ENCODE results near the gene NBDY.

DNA sequence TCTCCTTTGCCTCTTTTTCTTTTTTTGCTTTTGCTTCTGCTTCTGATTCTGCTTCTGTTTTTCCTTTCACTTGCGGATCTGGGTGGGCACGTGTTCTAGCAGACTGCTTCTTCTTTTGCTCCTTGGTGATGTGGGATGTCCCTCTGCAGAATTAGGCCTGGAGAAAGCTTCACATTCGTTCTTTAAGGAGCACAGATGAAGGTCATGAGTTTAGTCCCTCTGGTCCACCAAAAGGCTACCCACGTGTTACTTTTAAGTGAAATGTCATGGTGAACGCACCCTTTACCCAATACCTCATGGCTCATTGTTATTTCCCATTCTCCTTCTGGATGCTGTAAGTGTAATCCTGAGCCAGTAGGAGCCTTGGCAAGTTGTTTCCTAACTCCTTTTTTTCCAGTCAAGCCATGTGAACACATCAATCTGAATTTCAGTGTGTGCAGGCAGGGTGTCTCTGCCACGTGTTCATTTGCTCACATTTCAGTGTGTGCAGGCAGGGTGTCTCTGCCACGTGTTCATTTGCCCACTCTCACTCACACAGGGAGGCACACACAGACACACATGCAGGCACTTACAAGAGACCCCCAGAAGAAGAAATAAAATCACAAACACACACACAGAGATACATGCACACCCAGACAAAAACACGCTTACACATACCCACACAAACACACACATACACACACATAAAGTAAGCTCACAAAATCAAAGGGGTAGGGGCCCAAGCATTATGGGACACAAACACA is 36.9 kb downstream of the NBDY start:
- TF ChIP-seq CTCF (IDR thresholded peaks at IDR 0.05; ENCODE audit: extremely low read depth in 1 of 2, insufficient read depth in 1 of 2, low read depth in 1 of 2, low read length in 2 of 2) = no peak
- no peak for TF ChIP-seq POLR2A (IDR thresholded peaks at IDR 0.05; ENCODE audit: low read depth, low read length)
- TF ChIP-seq MAX (IDR thresholded peaks at IDR 0.05; ENCODE audit: insufficient read depth, insufficient read length) = no peak
- TF ChIP-seq FOS (IDR thresholded peaks at IDR 0.05; ENCODE audit: borderline replicate concordance, insufficient read depth, low read length) = no peak
- no peak for TF ChIP-seq JUN (IDR thresholded peaks at IDR 0.05; ENCODE audit: borderline replicate concordance, insufficient read depth, insufficient read length, low read depth)
- no peak for TF ChIP-seq POLR2AphosphoS5 (IDR thresholded peaks at IDR 0.05; ENCODE audit: insufficient read depth, low read depth, low read length)
- TF ChIP-seq EZH2 (IDR thresholded peaks at IDR 0.05; ENCODE audit: borderline replicate concordance, low read depth, low read length, severe bottlenecking) = no peak
